NT2/D1 (cell line): Measurements from ENCODE around the gene DTD1.

Source experiments
- DNase-seq: peaks from one replicate; pipeline ENCODE4 v3.0.0-alpha.2; 2011; ENCODE audit warnings: low read depth, low spot score
- H3K27me3 ChIP-seq: 2 replicates; pipeline ENCODE4 v1.6.0; 2011; ENCODE audit warnings: mild to moderate bottlenecking; ENCODE audit not compliant: insufficient read length, insufficient read depth
- H3K36me3 ChIP-seq: 2 replicates; pipeline ENCODE4 v1.6.1; 2011; ENCODE audit warnings: mild to moderate bottlenecking, low read length, mixed read lengths; ENCODE audit not compliant: insufficient read depth, insufficient read length
- H3K4me1 ChIP-seq: 2 replicates; pipeline ENCODE4 v1.5.1; 2011; ENCODE audit not compliant: insufficient read depth, insufficient read length
- H3K4me3 ChIP-seq: 2 replicates; pipeline ENCODE4 v1.5.1; 2011; ENCODE audit warnings: low read depth; ENCODE audit not compliant: insufficient read length
- H3K9ac ChIP-seq: 2 replicates; pipeline ENCODE4 v1.6.0; 2011; ENCODE audit warnings: low read depth; ENCODE audit not compliant: insufficient read length
- H3K9me3 ChIP-seq: 2 replicates; pipeline ENCODE4 v1.5.1; 2011; ENCODE audit warnings: mild to moderate bottlenecking, low read length; ENCODE audit not compliant: insufficient read depth
- SUZ12 ChIP-seq: IDR thresholded peaks from 2 replicates; pipeline ENCODE4 v1.6.1; 2011; ENCODE audit not compliant: insufficient read length, insufficient read depth; ENCODE audit errors: extremely low read depth
- YY1 ChIP-seq: IDR thresholded peaks from 2 replicates; pipeline ENCODE4 v1.6.1; 2011; ENCODE audit not compliant: insufficient read length, insufficient read depth
- ZNF274 ChIP-seq: IDR thresholded peaks from 2 replicates; pipeline ENCODE4 v1.6.1; 2011; ENCODE audit warnings: mild to moderate bottlenecking, low read depth, low read length

The DTD1 gene

DNA sequence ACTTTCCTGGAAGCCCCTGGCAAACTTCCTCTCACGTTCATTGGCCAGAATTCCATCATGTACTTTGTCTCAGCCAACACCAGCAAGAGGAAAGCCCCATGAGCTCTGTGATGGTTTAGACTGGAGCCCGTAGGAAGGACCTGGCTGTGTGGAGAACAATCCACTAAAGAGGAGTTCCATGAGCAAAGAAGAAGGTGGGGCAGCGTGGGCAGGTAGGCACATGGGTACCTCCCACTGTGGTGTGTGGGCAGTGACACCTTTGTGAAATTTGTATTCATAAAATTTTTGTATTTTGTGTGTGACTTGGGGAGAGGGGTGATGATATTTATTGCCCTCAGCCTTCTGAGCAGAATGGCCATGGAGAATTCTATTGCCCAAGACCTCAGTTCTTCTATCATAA, 136.2 kb downstream of the DTD1 start:
- Histone ChIP-seq H3K4me3 (no peak overlapping the region), H3K27me3 (no peaks in the 10 kb centered on the region), H3K36me3 (no peaks in the 10 kb centered on the region), H3K9ac (no peak overlapping the region), H3K4me1 (no peaks in the 10 kb centered on the region), H3K9me3 (no peaks in the 10 kb centered on the region; the same call in 1 of the 2 replicates)
- TF ChIP-seq SUZ12 (no peak), YY1 (no peak)
- DNase-seq = no peak

DNA sequence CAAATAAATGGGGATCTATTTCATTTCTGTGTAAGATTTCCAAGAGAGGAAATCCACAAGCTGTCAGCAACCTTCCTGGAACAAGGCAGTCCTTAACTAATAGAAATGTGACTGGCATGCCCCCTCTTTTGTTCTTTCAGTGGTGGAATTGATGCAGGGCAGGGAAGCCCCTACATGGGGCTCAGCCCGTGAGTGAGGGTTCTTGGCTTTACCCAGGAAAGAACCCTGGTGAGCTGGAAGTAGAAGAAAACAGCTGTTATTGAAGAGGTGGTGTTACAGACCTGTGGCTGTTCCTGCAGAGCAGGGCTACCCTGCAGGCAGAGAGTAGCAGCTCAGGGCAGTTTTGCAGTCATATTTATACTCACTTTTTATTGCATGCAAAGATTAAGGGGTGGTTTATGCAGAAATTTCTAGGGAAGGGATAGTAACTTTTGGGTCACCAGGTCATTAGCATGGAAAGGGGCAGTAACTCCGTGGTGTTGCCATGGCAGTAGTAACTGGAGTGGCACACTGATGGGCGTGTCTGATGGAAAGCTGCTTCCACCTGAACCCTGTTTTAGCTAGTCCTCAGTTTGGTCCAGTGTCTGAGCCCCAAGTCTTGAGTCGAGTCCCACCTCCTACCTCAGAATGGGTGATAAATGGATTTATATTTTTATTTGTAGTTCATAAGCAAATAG, 137.1 kb downstream of the DTD1 start:
- H3K9me3 ChIP-seq = no peaks in the 10 kb centered on the region; the same call in 1 of the 2 replicates
- TF ChIP-seq ZNF274 = no peak
- no peak for TF ChIP-seq YY1
- no peak for TF ChIP-seq SUZ12
- H3K36me3 ChIP-seq = no peaks in the 10 kb centered on the region
- no peak overlapping the region for H3K4me3 ChIP-seq
- no peak for DNase-seq
- H3K4me1 ChIP-seq = no peaks in the 10 kb centered on the region
- no peaks in the 10 kb centered on the region for H3K27me3 ChIP-seq
- H3K9ac ChIP-seq = no peak overlapping the region

DNA sequence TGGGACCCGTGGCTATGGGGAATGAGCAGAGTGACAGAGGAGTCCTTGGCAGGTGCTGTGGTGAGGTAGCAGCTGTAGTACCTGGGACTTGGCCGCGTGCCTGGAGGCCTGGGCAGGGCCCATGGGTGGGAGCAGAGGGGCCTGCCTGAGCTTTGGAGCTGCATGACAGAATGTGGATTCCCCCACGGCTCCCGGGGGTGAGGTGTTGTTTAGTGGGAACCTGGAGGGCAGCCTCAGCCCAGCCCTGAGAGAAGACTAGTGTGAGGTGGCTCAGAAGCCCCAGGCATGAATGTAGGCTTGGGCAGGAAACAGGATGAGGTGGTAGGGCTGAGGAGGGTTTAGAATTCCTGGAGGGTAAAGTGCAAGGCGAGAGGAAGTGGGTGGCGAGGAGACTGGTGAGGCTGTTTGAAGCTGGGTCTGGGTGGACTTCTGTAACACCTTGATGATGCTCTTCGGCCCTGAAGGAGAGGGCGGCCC, 139.2 kb downstream of the DTD1 start:
- H3K4me3 ChIP-seq = no peak overlapping the region

DNA sequence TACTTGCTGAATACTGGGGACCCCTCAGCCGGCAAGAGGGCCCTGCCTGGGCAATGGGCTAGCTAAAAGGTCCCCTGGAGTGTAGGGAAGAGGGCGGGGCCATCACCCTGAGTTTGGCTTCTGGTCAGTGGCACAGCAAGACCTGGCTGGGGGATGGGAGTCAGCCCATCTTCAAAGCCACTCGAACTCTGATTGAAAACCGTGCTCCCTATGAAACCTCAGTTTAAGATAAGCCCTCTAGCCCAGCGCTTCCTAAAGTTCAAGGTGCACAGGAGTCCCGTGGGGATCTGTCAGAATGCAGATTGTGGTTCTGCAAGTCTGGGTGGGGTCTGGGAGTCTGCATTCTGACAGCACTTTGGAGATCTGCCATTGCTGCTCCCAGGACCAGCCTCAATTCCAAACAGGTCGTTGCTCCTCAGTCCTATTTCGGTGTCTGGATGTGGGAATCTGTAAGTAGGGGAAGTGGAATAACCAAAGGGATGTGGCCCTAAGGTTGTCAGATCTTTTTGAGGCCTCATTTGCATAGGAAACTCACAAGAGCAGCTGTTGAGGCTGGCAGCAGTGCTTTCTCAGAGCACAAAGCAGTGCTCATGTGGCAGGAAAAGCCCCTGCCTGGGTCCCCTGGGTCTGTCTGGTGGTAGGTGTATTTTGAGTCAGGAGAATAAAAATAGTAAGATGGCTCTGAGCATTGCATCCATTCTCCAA, 140.5 kb downstream of the DTD1 start:
- H3K36me3 ChIP-seq = no peaks in the 10 kb centered on the region
- H3K27me3 ChIP-seq = no peaks in the 10 kb centered on the region
- no peak for DNase-seq
- H3K9me3 ChIP-seq = no peaks in the 10 kb centered on the region
- no peaks in the 10 kb centered on the region for H3K4me1 ChIP-seq
- no peak overlapping the region for H3K4me3 ChIP-seq
- H3K9ac ChIP-seq = no peak overlapping the region
- TF ChIP-seq SUZ12 = no peak
- TF ChIP-seq ZNF274 = no peak
- TF ChIP-seq YY1 = no peak

More for the DNA sequence above, 139.2 kb downstream of the DTD1 start:
- Histone ChIP-seq H3K27me3 (no peaks in the 10 kb centered on the region), H3K9ac (no peak overlapping the region), H3K4me1 (no peaks in the 10 kb centered on the region), H3K36me3 (no peaks in the 10 kb centered on the region), H3K9me3 (no peaks in the 10 kb centered on the region)
- DNase-seq = no peak
- no peak for TF ChIP-seq SUZ12
- TF ChIP-seq ZNF274 = no peak
- TF ChIP-seq YY1 = no peak

DNA sequence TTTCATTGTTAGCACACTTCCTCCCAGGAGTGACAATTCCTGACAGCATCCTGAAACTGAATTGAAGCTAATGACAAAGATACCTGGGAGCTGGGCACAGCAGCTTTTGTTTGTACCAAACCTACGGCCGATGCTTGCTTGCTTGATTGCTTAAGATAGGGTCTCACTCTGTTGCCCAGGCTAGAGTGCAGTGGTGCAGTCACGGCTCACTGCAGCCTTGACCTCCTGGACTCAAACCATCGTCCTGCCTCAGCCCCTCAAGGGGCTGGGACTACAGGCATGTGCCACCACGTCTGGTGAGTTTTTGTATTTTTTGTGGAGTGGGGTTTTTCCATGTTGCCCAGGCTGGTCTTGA, 141.0 kb downstream of the DTD1 start:
- Histone ChIP-seq H3K9me3 (no peaks in the 10 kb centered on the region), H3K27me3 (no peaks in the 10 kb centered on the region), H3K4me3 (no peak overlapping the region), H3K36me3 (no peaks in the 10 kb centered on the region), H3K4me1 (no peaks in the 10 kb centered on the region), H3K9ac (no peak overlapping the region)
- TF ChIP-seq SUZ12 (no peak), ZNF274 (no peak), YY1 (no peak)
- no peak for DNase-seq

DNA sequence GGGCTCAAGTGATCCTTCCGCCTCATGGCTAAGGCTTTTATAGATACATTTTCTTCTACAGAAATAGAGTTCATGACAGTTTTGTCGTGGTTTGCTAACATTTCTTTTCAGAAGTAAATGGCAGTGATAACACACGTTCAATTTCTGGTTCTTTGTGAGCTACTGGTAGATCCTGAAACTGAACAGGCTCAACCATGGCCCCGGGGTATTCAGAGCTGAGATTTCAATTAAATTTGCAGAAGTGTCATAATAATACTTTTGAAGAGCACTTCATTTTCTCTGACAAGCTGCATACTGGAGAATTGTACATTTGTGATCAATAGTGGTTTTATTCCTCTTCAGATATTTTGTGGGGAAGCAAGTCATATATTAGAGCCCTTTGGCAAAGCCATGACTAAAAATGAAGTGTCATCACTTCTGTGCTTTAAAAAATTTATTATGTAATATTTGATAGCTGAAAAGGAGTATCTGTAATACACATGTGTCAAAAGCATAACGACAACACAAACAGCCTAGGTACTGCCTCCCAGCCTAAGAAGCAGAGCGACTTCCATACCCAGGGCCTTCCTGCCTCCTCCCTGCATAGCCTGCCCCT, 141.5 kb downstream of the DTD1 start:
- no peak for DNase-seq
- TF ChIP-seq ZNF274 (no peak), YY1 (no peak)
- no peak overlapping the region for H3K9ac ChIP-seq
- no peaks in the 10 kb centered on the region for H3K27me3 ChIP-seq
- H3K36me3 ChIP-seq = no peaks in the 10 kb centered on the region
- H3K4me3 ChIP-seq = no peak overlapping the region
- H3K9me3 ChIP-seq = no peaks in the 10 kb centered on the region
- no peaks in the 10 kb centered on the region for H3K4me1 ChIP-seq

DNA sequence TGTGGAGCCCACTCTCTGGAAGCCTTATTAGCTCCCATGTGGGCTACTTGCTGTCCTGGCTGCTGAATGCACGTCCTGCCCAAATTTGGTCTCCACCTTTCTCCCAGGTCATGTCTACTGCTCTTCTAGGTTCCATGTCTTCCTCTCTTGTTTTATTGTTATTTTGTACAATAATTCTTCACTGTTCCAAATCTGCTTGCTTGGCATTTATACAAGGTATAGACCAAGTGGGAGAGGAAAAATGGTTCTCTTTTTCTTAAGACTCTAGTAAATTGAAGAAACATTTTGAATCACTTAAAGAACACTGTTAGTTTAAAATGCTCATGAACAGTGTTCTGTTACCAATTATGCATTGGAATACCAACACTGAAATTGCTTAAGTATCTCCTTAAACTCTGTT, 144.1 kb downstream of the DTD1 start:
- Histone ChIP-seq H3K9ac (no peak overlapping the region), H3K4me3 (no peak overlapping the region), H3K9me3 (no peaks in the 10 kb centered on the region), H3K27me3 (no peaks in the 10 kb centered on the region), H3K36me3 (no peaks in the 10 kb centered on the region), H3K4me1 (no peaks in the 10 kb centered on the region)
- no peak for DNase-seq
- TF ChIP-seq ZNF274 (no peak), SUZ12 (no peak), YY1 (no peak)
